HG03097 (cell line): ENCODE data around the gene CHST14.

ENCODE experiments used
- ATAC-seq: cut with Tn5 transposase; IDR thresholded peaks from one replicate; pipeline ENCODE4 v1.9.1; 2021; ENCODE audit not compliant: unreplicated experiment, low FRiP score

Gene CHST14

GRCh38 chr15:40487816-40488682, 17.3 kb downstream of the CHST14 start:
- no peak for ATAC-seq

GRCh38 chr15:40489274-40490175, 18.7 kb downstream of the CHST14 start:
- ATAC-seq = no peak

DNA sequence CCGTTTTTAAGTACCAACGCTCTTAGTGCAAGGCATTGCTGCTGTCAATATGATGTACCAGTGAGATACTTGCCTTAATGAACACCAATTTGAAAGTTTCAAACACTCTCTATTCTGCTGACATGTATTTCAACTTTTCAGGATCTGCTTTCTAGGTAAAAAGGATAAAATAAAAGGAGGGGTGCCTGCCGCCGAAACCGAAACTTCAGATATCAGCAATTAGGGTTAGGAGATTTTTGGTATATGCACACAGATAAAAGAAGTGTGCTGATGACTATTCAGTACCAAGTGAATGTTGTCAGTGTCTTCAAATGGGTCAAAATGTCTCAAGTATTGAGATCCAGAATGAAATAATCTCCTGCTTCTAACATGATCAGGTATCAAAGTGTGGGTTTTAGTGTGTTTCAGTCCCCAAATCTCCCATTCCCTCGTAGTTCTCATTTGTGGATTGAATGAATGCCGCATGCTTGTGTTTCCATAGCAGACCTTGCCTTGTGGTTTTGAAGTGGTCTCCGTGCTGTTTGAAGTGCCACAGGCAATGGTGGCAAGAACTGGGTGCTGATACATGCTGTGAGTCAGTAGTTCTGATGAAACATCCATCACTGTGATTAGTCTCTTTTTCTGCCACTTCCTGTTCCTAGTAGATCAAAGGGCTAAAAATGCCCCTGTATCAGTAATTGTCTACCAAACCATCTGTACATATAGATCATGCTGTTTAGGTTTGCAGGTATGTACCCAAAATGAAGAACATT, 22.5 kb downstream of the CHST14 start:
- no peak for ATAC-seq

- no peak for ATAC-seq
Measured at GRCh38 chr15:40495516-40495915, 24.7 kb downstream of the CHST14 start.

- ATAC-seq = no peak
Measured at GRCh38 chr15:40498418-40498817, 27.6 kb downstream of the CHST14 start.

- no peak for ATAC-seq
Measured at GRCh38 chr15:40498891-40499290, 28.1 kb downstream of the CHST14 start.

GRCh38 chr15:40499931-40500330, 29.1 kb downstream of the CHST14 start:
- ATAC-seq = no peak

- no peak for ATAC-seq
Measured at GRCh38 chr15:40500568-40501330, 30.0 kb downstream of the CHST14 start.

- no peak for ATAC-seq
Measured at GRCh38 chr15:40501487-40501886, 30.7 kb downstream of the CHST14 start.

- no peak for ATAC-seq
Measured at GRCh38 chr15:40506964-40507571, 36.3 kb downstream of the CHST14 start.

GRCh38 chr15:40508216-40508615, 37.4 kb downstream of the CHST14 start:
- ATAC-seq = no peak

DNA sequence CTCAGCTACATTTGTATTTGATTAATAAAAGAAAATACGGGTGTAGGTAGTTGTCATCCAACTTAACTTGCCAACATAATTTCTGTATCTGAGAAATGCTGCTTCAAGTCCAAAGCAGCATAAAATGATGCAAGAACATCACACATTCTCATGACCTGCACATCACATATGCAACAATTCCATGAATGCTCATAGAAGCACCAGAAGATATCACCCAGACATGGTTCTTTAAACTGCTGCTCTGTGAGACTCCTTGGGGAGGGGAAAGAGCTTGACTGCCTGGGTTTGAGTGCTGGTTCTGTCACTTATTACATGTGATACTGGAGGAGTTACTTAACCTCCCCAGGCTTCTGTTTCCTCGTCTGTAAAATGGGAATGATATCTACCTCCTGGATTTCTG, 39.4 kb downstream of the CHST14 start:
- no peak for ATAC-seq

- no peak for ATAC-seq
Measured at GRCh38 chr15:40511093-40511471, 40.3 kb downstream of the CHST14 start.

GRCh38 chr15:40511472-40512133, 40.8 kb downstream of the CHST14 start:
- ATAC-seq = no peak

DNA sequence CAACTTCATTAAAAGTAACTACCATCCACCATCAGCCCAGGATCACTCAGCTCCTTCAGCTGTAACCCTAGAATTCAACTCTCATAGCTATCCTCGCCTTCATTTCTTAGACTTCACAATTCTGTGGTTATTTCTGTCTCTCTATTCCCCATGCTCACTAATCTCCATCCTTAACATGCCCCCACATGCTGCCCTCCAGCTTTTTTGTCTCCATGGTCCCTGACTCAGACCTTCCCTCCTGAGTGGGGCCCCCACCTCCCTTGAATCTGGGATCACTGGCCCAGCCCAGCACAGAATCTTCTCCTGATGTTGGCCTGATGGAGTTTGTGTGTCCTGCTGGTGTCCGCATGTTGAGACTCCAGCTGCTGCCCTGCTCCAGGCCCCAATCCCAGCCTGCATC, 41.7 kb downstream of the CHST14 start:
- no peak for ATAC-seq

DNA sequence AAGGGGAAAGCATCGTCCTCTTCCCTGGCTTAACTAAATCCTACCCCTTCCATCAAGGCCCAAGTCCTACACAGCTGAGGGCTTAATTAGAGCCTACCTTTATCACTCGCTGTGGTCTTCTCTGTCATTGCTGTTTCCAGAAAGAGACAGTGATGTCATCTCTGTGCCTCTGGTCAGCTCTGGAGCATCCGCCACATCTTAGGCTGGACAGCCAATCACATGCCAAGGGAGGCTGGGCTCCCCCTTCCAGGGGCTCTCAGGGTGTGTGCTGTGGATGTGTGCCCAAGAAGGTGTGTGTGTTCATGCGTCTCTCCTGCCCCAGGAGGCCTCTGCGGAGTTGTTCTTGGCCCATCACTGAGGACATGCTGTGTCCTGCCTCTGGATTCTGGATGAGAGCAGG, 42.8 kb downstream of the CHST14 start:
- no peak for ATAC-seq

GRCh38 chr15:40516322-40516721, 45.5 kb downstream of the CHST14 start:
- ATAC-seq = no peak
